Skeletal muscle cell (primary cell): Measurements from ENCODE around the gene CNMD.
"Not testable (repeated sequence)": the region's sequence is repeated elsewhere in the genome, so short reads cannot be mapped to it uniquely, and the experiment has no call there.

Experiments
- DNase-seq: peaks from one replicate; pipeline ENCODE4 v3.0.0-alpha.2; 2010; ENCODE audit warnings: low read depth
- H3K4me3 ChIP-seq: 2 replicates; pipeline ENCODE4 v1.5.1; 2011; ENCODE audit warnings: low read depth, mild to moderate bottlenecking, control low read depth, low read length, moderate library complexity

Gene CNMD

GRCh38 chr13:52749419-52749818 is 9.8 kb upstream of the CNMD start:
- no peak for DNase-seq
- no peak overlapping the region for H3K4me3 ChIP-seq

- no peak for DNase-seq
- H3K4me3 ChIP-seq: no peak overlapping the region
Measured at GRCh38 chr13:52746141-52746540, 6.5 kb upstream of the CNMD start.

- no peak overlapping the region for H3K4me3 ChIP-seq
- DNase-seq: no peak
Measured at GRCh38 chr13:52744842-52745375, 5.3 kb upstream of the CNMD start.

- H3K4me3 ChIP-seq: no peak overlapping the region
- DNase-seq: no peak
Measured at GRCh38 chr13:52743988-52744387, 4.4 kb upstream of the CNMD start.

GRCh38 chr13:52743569-52743968 is 3.9 kb upstream of the CNMD start:
- no peak overlapping the region for H3K4me3 ChIP-seq
- no peak for DNase-seq

GRCh38 chr13:52738719-52739467 is 727 bp downstream of the CNMD start:
- no peak for DNase-seq
- peak overlapping the region; percentile 33 for H3K4me3 ChIP-seq

- no peak for DNase-seq
Measured at GRCh38 chr13:52737965-52738364, 1.7 kb downstream of the CNMD start.

GRCh38 chr13:52737451-52737850 is 2.2 kb downstream of the CNMD start:
- no peak for DNase-seq
- H3K4me3 ChIP-seq: no peak overlapping the region

More at GRCh38 chr13:52737965-52738364, 1.7 kb downstream of the CNMD start:
- H3K4me3 ChIP-seq: no peak overlapping the region

- DNase-seq: no peak
- H3K4me3 ChIP-seq: no peak overlapping the region
Measured at GRCh38 chr13:52736891-52737290, 2.7 kb downstream of the CNMD start.

GRCh38 chr13:52734075-52734623 is 5.5 kb downstream of the CNMD start:
- no peak overlapping the region for H3K4me3 ChIP-seq
- no peak for DNase-seq

- DNase-seq: no peak
- no peak overlapping the region for H3K4me3 ChIP-seq
Measured at GRCh38 chr13:52726258-52726657, 13.4 kb downstream of the CNMD start.

GRCh38 chr13:52725302-52725701 is 14.3 kb downstream of the CNMD start:
- no peak for DNase-seq
- H3K4me3 ChIP-seq: no peak overlapping the region

- H3K4me3 ChIP-seq: no peak overlapping the region
- no peak for DNase-seq
Measured at GRCh38 chr13:52723181-52723580, 16.4 kb downstream of the CNMD start.

- not testable (repeated sequence) for DNase-seq, H3K4me3 ChIP-seq
Measured at GRCh38 chr13:52721356-52721755, 18.3 kb downstream of the CNMD start.

- not testable (repeated sequence) for DNase-seq, H3K4me3 ChIP-seq
Measured at GRCh38 chr13:52720904-52721303, 18.7 kb downstream of the CNMD start.

GRCh38 chr13:52713894-52714293 is 25.7 kb downstream of the CNMD start:
- H3K4me3 ChIP-seq: no peak overlapping the region
- DNase-seq: no peak

- H3K4me3 ChIP-seq: no peak overlapping the region
- DNase-seq: no peak
Measured at GRCh38 chr13:52712385-52712784, 27.2 kb downstream of the CNMD start.

- DNase-seq: no peak
Measured at GRCh38 chr13:52711286-52711685, 28.3 kb downstream of the CNMD start.

GRCh38 chr13:52708266-52708665 is 31.4 kb downstream of the CNMD start:
- not testable (repeated sequence) for H3K4me3 ChIP-seq, DNase-seq

More at GRCh38 chr13:52711286-52711685, 28.3 kb downstream of the CNMD start:
- H3K4me3 ChIP-seq: no peak overlapping the region

GRCh38 chr13:52707375-52707774 is 32.2 kb downstream of the CNMD start:
- DNase-seq: no peak

GRCh38 chr13:52706081-52706480 is 33.5 kb downstream of the CNMD start:
- no peak overlapping the region for H3K4me3 ChIP-seq
- DNase-seq: no peak

More at GRCh38 chr13:52707375-52707774, 32.2 kb downstream of the CNMD start:
- no peak overlapping the region for H3K4me3 ChIP-seq
